Occipital lobe (tissue), 2 donors: ENCODE data around the gene ATP6V1G1. TPM values are rescaled to one million over a fixed set of nuclear protein-coding genes. Genes with fewer than 3 reads are reported as not detected.

ENCODE experiments used
- small RNA-seq: library from RNA; depleted of rRNA; stranded (forward); fragments of <200 nt; gene quantifications from one replicate; pipeline ENCODE3, GENCODE V24; 2014
- total RNA-seq: library from RNA; depleted of rRNA; stranded (reverse); fragments of >200 nt; gene quantifications from one replicate; pipeline ENCODE4 v1.2.3, GENCODE V29; 2014

ATP6V1G1 gene
- total RNA-seq, 1 donor from 2014 or later = 80.3 TPM

Small RNA genes within 50 kb of the gene (small RNA-seq; reads per million reads assigned to genes)
- gene RF00019 = not detected

Other genes starting within 250 kb of the ATP6V1G1 start
- 3.3 TPM for gene AKNA, start 199.8 kb upstream of the ATP6V1G1 start, total RNA-seq
- gene WHRN, start 82.3 kb upstream of the ATP6V1G1 start, total RNA-seq = 0.94 TPM
- gene TMEM268, start 23.5 kb downstream of the ATP6V1G1 start, total RNA-seq = 24.3 TPM
- not detected for gene TEX53, start 70.0 kb downstream of the ATP6V1G1 start, total RNA-seq
- gene TEX48, start 94.4 kb downstream of the ATP6V1G1 start, total RNA-seq = not detected
- 0.16 TPM for gene TNFSF15, start 218.3 kb downstream of the ATP6V1G1 start, total RNA-seq